ENCODE data around the gene ZNF316. TPM values are rescaled to one million over a fixed set of nuclear protein-coding genes. Genes with fewer than 3 reads are reported as not detected.

The ZNF316 gene
- total and polyA plus RNA-seq, 10 of the 15 experiments (the other 5 are each of a cell fraction or from before 2014, with no cell fraction given): 0.03 to 28.9 (median 5.7) TPM

GRCh38 chr7:6649241-6649961 is 12.3 kb downstream of the ZNF316 start:
- ATAC-seq: no peak

GRCh38 chr7:6650086-6650485 is 13.0 kb downstream of the ZNF316 start:
- Histone ChIP-seq H3K79me2 (ENCODE audit: control insufficient read depth, insufficient read depth, low read length) (no peaks in the 10 kb centered on the region), H3K4me1 (ENCODE audit: control insufficient read depth, insufficient read depth, low read length) (no peaks in the 10 kb centered on the region), H2AFZ (ENCODE audit: control insufficient read depth, low read depth, low read length) (no peak overlapping the region), H3K27ac (ENCODE audit: control insufficient read depth, insufficient read depth) (no peak overlapping the region), H3K36me3 (ENCODE audit: control insufficient read depth in 2 of 2, insufficient read depth in 2 of 2, low read length in 1 of 2) (peaks cover 12 to 39% of the 10 kb centered on the region in 2 experiments), H3K9ac (ENCODE audit: control insufficient read depth, insufficient read depth, low read length) (no peak overlapping the region), H3K4me2 (ENCODE audit: control insufficient read depth, insufficient read depth) (no peak overlapping the region), H3K27me3 (replicated peaks in 1 of 2; ENCODE audit: control insufficient read depth in 2 of 2, insufficient read depth in 2 of 2, low read length in 1 of 2) (no peaks in the 10 kb centered on the region), H3K9me3 (replicated peaks; ENCODE audit: control insufficient read depth, insufficient read depth, low read length) (peaks cover 13% of the 10 kb centered on the region; the same call in 2 of the 3 replicates), H4K20me1 (ENCODE audit: control insufficient read depth, insufficient read depth) (no peaks in the 10 kb centered on the region), H3K4me3 (no peak overlapping the region)
- in situ Hi-C loops (cut with MboI) (no loop called here), intact Hi-C loops (cut with micrococcal nuclease; ENCODE audit: unreplicated experiment) (no loop called here)
- no TSS peak for BruUV-seq (replicated peaks)
- DNase-seq (ENCODE audit: low read depth, low spot score): no peak
- RAD21 ChIA-PET (ENCODE audit: unreplicated experiment): no interaction called here
- ATAC-seq: no peak
- POLR2A ChIA-PET: no interaction called here
- no peak for FAIRE-seq
- CTCF ChIA-PET: no interaction called here
- SMC1A ChIA-PET (ENCODE audit: uncharacterized antibody, unreplicated experiment): no interaction called here
- WGBS (ENCODE audit: insufficient coverage, insufficient replicate concordance, low lambda C conversion rate, missing lambda C conversion rate): 97% methylated on average over 10 of the region's 10 CpGs
- no peak for TF ChIP-seq SP1 (IDR thresholded peaks at IDR 0.05; ENCODE audit: low read depth, low read length)
- no peak for TF ChIP-seq SKIL (IDR thresholded peaks at IDR 0.05; ENCODE audit: low read depth, poor library complexity, severe bottlenecking)
- TF ChIP-seq ZNF384 (IDR thresholded peaks at IDR 0.05; ENCODE audit: borderline replicate concordance, low read depth, low read length): no peak
- no peak for TF ChIP-seq ESRRA (IDR thresholded peaks at IDR 0.05; ENCODE audit: low read length)
- no peak for TF ChIP-seq TCF3 (IDR thresholded peaks at IDR 0.05; ENCODE audit: borderline replicate concordance, insufficient read depth, low read depth, low read length)

More at GRCh38 chr7:6649241-6649961, 12.3 kb downstream of the ZNF316 start:
- in situ Hi-C loops (cut with MboI): no loop called here
- CTCF ChIA-PET: no interaction called here
- Histone ChIP-seq H2AFZ (ENCODE audit: control insufficient read depth, low read depth, low read length) (no peak overlapping the region), H3K27me3 (replicated peaks in 1 of 2; ENCODE audit: control insufficient read depth in 2 of 2, insufficient read depth in 2 of 2, low read length in 1 of 2) (no peaks in the 10 kb centered on the region), H4K20me1 (ENCODE audit: control insufficient read depth, insufficient read depth) (no peaks in the 10 kb centered on the region), H3K27ac (ENCODE audit: control insufficient read depth, insufficient read depth) (no peak overlapping the region), H3K4me1 (ENCODE audit: control insufficient read depth, insufficient read depth, low read length) (no peaks in the 10 kb centered on the region), H3K9me3 (replicated peaks; ENCODE audit: control insufficient read depth, insufficient read depth, low read length) (peaks cover 13% of the 10 kb centered on the region; the same call in 2 of the 3 replicates), H3K4me2 (ENCODE audit: control insufficient read depth, insufficient read depth) (no peak overlapping the region), H3K4me3 (no peak overlapping the region), H3K36me3 (ENCODE audit: control insufficient read depth in 2 of 2, insufficient read depth in 2 of 2, low read length in 1 of 2) (peaks cover 12 to 44% of the 10 kb centered on the region in 2 experiments), H3K79me2 (ENCODE audit: control insufficient read depth, insufficient read depth, low read length) (no peaks in the 10 kb centered on the region), H3K9ac (ENCODE audit: control insufficient read depth, insufficient read depth, low read length) (no peak overlapping the region)
- FAIRE-seq (no peak), DNase-seq (ENCODE audit: low read depth, low spot score) (no peak)
- intact Hi-C loops (cut with micrococcal nuclease; ENCODE audit: unreplicated experiment): no loop called here
- RAD21 ChIA-PET (ENCODE audit: unreplicated experiment): no interaction called here
- no TSS peak for BruUV-seq (replicated peaks)
- POLR2A ChIA-PET: no interaction called here
- TF ChIP-seq HDAC2 (IDR thresholded peaks at IDR 0.05) (no peak), SRF (IDR thresholded peaks at IDR 0.05; ENCODE audit: low read depth in 2 of 2, low read length in 2 of 2) (no peak), CHD4 (IDR thresholded peaks at IDR 0.05) (no peak), ETV6 (conservative IDR thresholded peaks at IDR 0.05 in 1 of 2, IDR thresholded peaks at IDR 0.05 in 1 of 2; ENCODE audit: borderline replicate concordance in 1 of 2, low read depth in 1 of 2) (no peak), SMC3 (IDR thresholded peaks at IDR 0.05; ENCODE audit: borderline replicate concordance, low read length) (no peak), IRF3 (IDR thresholded peaks at IDR 0.05) (no peak)
- 91% methylated on average over 13 of the region's 13 CpGs for WGBS (ENCODE audit: insufficient coverage, insufficient replicate concordance, low lambda C conversion rate, missing lambda C conversion rate)
- SMC1A ChIA-PET (ENCODE audit: uncharacterized antibody, unreplicated experiment): no interaction called here
